Dendritic cell treated with granulocyte-macrophage colony-stimulating factor and Interleukin-4, amounts not matched to agents 40 ng/mL and 50 ng/mL, for 4 days (primary cell): ENCODE data around the gene IL20.
A peak's percentile ranks its signal among the peaks of the same experiment; 100 is the strongest.

ENCODE experiments used
- H3K27ac Mint-ChIP-seq: one replicate; pipeline ENCODE4 v1.8.0; 2022; ENCODE audit warnings: mild to moderate bottlenecking, mixed read lengths
- H3K27me3 Mint-ChIP-seq: one replicate; pipeline ENCODE4 v1.8.0; 2022; ENCODE audit warnings: mild to moderate bottlenecking, mixed read lengths
- H3K36me3 Mint-ChIP-seq: one replicate; pipeline ENCODE4 v1.8.0; 2022; ENCODE audit warnings: low read depth, mixed read lengths
- H3K4me1 Mint-ChIP-seq: one replicate; pipeline ENCODE4 v1.8.0; 2022; ENCODE audit warnings: low read depth, mixed read lengths
- H3K4me3 Mint-ChIP-seq: one replicate; pipeline ENCODE4 v1.8.0; 2022; ENCODE audit warnings: mild to moderate bottlenecking, moderate library complexity, mixed read lengths
- H3K9me3 Mint-ChIP-seq: one replicate; pipeline ENCODE4 v1.8.0; 2022; ENCODE audit warnings: mixed read lengths
- intact Hi-C: fragments of 100-400 bp; cut with micrococcal nuclease; formaldehyde crosslinking; loops from one replicate; pipeline ENCODE4 v1.15.0; 2022

Gene IL20

DNA sequence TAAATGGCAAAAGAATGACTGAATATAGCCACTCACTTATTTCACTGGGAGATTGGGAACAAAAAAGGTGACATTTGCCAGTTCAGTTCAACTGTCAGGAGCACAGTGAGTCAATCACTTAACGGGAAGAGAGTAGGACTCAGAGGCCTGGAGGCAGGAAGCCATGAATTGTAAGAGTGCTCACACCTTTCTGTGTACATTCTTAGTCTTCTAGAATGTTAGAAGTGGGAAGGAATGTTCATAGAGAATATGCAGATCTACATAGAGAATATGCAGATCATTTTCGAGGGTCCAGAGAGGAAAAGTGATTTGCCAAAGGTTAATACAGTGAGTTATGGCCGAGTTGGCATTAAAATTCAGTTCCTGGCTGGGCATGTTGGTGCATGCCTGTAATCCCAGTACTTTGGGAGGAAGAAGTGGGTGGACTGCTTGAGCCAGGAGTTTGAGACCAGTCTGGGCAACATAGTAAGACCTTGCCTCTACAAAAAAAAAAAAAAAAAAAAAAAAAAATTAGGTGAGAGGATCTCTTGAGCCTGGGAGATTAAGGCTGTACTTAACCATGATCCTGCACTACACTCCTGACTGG, 8.3 kb downstream of the IL20 start:
- no peaks in the 10 kb centered on the region for H3K36me3 Mint-ChIP-seq
- H3K4me3 Mint-ChIP-seq, result no peak overlapping the region
- intact Hi-C loops, result no loop called here
- peaks cover 16% of the 10 kb centered on the region for H3K27me3 Mint-ChIP-seq
- no peak overlapping the region for H3K27ac Mint-ChIP-seq
- H3K9me3 Mint-ChIP-seq, result peaks cover 18% of the 10 kb centered on the region
- H3K4me1 Mint-ChIP-seq, result no peaks in the 10 kb centered on the region

DNA sequence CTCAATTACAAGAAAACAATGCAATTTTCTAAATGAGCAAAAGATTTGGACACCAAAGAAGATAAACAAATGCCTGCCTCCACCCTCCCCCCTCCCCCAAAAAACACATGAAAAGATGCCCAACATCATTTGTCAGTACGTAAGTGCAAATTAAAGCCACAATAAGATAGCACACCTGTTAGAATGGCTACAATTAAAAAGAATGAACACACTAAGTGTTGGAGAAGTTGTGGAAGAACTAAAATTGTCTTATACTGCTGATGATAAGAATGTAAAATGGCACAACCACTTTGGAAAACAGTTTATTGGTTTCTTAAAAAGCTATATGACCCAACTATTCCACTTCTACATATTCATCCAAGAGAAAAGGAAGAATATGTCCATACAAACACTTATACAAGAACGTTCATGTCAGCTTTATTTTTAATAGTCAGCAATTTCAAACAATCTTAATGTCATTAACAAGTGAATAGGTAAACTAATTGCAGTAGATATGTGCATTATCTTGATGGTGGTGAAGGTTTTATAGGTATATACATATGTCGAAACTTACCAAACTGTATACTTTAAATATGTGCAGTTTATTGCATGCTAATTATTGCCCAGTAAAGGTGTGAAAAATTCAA, 10.4 kb downstream of the IL20 start:
- H3K27ac Mint-ChIP-seq, result no peak overlapping the region
- no peaks in the 10 kb centered on the region for H3K4me1 Mint-ChIP-seq
- intact Hi-C loops, result no loop called here
- H3K36me3 Mint-ChIP-seq, result no peaks in the 10 kb centered on the region
- no peak overlapping the region for H3K4me3 Mint-ChIP-seq
- H3K27me3 Mint-ChIP-seq, result peaks cover 8% of the 10 kb centered on the region
- peaks cover 27% of the 10 kb centered on the region for H3K9me3 Mint-ChIP-seq

DNA sequence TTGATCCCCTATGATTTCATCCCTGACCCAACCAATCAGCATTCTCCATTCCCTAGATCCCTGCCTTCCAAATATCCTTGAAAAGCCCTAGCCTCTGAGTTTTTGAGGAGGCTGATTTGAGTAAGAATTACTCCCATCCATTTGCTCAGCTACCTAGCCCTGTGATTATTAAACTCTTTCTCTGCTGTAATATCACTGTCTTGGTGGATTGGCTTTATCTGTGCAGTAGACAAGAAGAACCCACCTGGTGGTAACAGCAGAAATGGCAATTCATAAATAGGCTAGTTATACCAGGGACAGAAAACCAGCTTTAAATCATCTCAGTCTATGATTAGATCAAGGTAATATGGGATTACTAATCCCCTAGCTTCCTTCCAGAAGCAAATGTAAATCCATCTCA, 13.0 kb downstream of the IL20 start:
- intact Hi-C loops, result no loop called here

DNA sequence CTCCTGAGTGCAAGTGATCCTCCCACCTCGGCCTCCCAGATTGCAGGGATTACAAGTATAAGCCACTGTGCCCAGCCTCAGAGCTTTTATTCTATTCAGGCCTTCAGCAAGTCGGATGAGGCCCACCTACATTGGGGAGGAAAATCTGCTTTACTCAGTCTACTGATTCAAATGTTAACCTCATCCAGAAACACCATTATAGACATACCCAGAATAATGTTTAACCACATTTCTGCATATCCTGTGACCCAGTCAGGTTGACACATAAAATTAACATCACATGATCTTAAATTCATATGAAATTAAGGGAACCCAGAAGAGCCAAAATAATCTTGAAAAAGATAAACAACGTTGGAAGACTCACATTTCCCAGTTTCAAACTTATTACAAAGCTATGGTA, 14.9 kb downstream of the IL20 start:
- intact Hi-C loops, result no loop called here
- no peak overlapping the region for H3K4me3 Mint-ChIP-seq
- H3K36me3 Mint-ChIP-seq, result no peaks in the 10 kb centered on the region
- no peak overlapping the region for H3K27ac Mint-ChIP-seq
- H3K27me3 Mint-ChIP-seq, result peaks cover 13% of the 10 kb centered on the region
- no peaks in the 10 kb centered on the region for H3K4me1 Mint-ChIP-seq
- H3K9me3 Mint-ChIP-seq, result peaks cover 27% of the 10 kb centered on the region

More for the DNA sequence above, 13.0 kb downstream of the IL20 start:
- H3K27ac Mint-ChIP-seq, result no peak overlapping the region
- peaks cover 27% of the 10 kb centered on the region for H3K9me3 Mint-ChIP-seq
- peaks cover 11% of the 10 kb centered on the region for H3K27me3 Mint-ChIP-seq
- no peaks in the 10 kb centered on the region for H3K36me3 Mint-ChIP-seq
- H3K4me3 Mint-ChIP-seq, result no peak overlapping the region
- H3K4me1 Mint-ChIP-seq, result no peaks in the 10 kb centered on the region

DNA sequence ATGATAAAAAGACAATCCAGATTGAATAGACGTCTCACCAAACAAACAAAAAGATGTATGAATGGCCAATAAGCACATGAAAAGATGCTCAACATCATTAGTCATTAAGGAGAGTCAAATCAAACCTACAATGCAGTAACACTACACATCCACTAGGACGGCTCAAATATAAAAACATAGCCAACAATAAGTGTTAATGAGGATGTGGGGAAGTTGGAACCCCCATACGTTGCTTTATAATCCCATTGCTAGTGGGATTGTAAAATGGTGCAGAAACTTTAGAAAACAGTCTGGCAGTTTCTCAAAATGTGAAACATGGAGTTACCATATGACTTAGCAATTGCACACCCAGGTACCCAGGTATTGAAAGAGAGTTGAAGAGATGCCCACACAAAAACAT, 17.1 kb downstream of the IL20 start:
- intact Hi-C loops, result no loop called here
- Mint-ChIP-seq H3K27ac (no peak overlapping the region), H3K4me1 (no peaks in the 10 kb centered on the region), H3K4me3 (no peak overlapping the region), H3K27me3 (peaks cover 24% of the 10 kb centered on the region), H3K36me3 (no peaks in the 10 kb centered on the region), H3K9me3 (peaks cover 18% of the 10 kb centered on the region)

GRCh38 chr1:206883160-206883559, 17.7 kb downstream of the IL20 start:
- Mint-ChIP-seq H3K27me3 (peaks cover 27% of the 10 kb centered on the region), H3K27ac (no peak overlapping the region), H3K4me3 (no peak overlapping the region), H3K9me3 (peaks cover 14% of the 10 kb centered on the region), H3K4me1 (no peaks in the 10 kb centered on the region), H3K36me3 (no peaks in the 10 kb centered on the region)
- intact Hi-C loops, result no loop called here

- Mint-ChIP-seq H3K36me3 (no peaks in the 10 kb centered on the region), H3K27ac (no peak overlapping the region), H3K4me3 (no peak overlapping the region), H3K27me3 (peaks cover 30% of the 10 kb centered on the region), H3K9me3 (peaks cover 7% of the 10 kb centered on the region), H3K4me1 (no peaks in the 10 kb centered on the region)
- intact Hi-C loops, result no loop called here
Measured at GRCh38 chr1:206883876-206884275, 18.5 kb downstream of the IL20 start.

DNA sequence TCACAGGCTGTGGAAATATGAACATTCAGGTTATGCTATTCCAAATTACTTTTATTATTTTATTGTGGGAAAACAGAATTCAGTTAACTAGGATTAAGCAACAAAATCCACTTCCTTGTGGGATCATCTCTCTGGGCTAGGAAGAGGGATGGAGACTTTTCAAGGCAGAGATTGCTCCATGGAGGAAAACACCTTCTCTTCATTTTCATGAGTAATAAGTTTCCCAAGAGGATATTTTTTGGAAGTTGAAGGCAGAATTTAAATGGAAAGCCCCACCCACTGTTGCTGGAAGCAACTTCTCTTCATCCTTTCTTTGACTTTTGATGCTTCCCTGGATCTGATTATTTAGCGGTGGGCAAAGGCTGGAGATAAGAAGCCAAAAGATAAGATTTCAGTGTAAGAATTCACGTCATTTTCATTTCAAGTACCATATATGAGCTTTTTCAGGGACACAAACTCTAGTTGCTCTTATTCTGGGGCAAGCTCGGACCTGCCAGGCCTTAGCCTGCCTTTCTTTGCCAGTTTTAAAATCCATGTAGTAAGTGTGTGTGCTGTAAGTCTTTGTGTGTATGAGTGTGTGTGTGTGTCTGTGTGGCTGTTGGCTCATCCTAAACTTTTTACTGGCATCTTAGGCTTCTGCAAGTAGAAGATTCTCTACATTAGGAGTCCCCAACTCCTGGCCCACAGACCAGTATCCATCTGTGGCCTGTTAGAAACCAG, 20.1 kb downstream of the IL20 start:
- peaks cover 32% of the 10 kb centered on the region for H3K27me3 Mint-ChIP-seq
- no peaks in the 10 kb centered on the region for H3K9me3 Mint-ChIP-seq
- H3K4me1 Mint-ChIP-seq, result peaks cover 4% of the 10 kb centered on the region
- no peak overlapping the region for H3K27ac Mint-ChIP-seq
- H3K36me3 Mint-ChIP-seq, result no peaks in the 10 kb centered on the region
- no peak overlapping the region for H3K4me3 Mint-ChIP-seq
- intact Hi-C loops, result no loop called here

DNA sequence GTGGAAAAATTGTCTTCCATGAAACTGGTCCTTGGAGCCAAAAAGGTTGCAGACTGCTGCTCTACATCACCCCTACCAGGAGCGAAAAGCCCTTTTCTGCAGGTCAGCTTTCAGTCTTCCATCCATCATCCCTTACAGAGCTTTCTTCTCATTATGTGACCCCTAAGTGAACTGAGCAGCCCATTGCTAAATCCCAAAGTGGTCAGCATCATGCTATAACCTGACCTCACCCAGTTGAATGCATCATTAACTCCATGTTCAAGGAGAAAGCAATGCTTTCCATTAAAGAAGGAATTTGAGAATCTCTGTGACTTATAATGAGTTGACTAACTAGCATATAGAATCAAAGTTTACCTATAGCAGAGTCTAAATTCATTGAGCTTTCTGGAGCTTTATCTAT, 21.4 kb downstream of the IL20 start:
- Mint-ChIP-seq H3K27me3 (peaks cover 40% of the 10 kb centered on the region), H3K27ac (no peak overlapping the region), H3K4me1 (peaks cover 17% of the 10 kb centered on the region), H3K9me3 (no peaks in the 10 kb centered on the region), H3K36me3 (no peaks in the 10 kb centered on the region), H3K4me3 (no peak overlapping the region)
- intact Hi-C loops, result no loop called here

DNA sequence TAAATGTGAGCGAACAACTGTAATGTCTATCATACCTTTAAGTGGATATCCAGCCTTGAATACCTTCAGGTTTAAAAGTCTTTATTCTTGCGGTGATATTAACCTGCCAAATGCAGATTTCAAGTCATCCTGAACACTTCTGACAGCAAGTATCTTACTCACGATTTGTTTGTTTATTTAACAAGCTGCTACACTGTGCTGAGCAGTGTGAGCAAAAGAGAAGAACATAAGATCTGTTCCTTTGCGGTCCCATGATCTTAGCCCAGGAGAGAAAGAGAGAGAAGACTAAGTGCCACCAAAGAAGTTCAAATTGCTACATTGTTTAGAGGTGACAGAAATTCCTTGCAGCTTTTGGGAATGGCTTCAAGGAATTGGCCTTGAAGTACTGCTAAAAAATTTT, 22.3 kb downstream of the IL20 start:
- H3K9me3 Mint-ChIP-seq, result no peaks in the 10 kb centered on the region
- H3K27ac Mint-ChIP-seq, result no peak overlapping the region
- H3K27me3 Mint-ChIP-seq, result peaks cover 37% of the 10 kb centered on the region
- no peak overlapping the region for H3K4me3 Mint-ChIP-seq
- H3K4me1 Mint-ChIP-seq, result peaks cover 17% of the 10 kb centered on the region
- intact Hi-C loops, result no loop called here
- H3K36me3 Mint-ChIP-seq, result no peaks in the 10 kb centered on the region

DNA sequence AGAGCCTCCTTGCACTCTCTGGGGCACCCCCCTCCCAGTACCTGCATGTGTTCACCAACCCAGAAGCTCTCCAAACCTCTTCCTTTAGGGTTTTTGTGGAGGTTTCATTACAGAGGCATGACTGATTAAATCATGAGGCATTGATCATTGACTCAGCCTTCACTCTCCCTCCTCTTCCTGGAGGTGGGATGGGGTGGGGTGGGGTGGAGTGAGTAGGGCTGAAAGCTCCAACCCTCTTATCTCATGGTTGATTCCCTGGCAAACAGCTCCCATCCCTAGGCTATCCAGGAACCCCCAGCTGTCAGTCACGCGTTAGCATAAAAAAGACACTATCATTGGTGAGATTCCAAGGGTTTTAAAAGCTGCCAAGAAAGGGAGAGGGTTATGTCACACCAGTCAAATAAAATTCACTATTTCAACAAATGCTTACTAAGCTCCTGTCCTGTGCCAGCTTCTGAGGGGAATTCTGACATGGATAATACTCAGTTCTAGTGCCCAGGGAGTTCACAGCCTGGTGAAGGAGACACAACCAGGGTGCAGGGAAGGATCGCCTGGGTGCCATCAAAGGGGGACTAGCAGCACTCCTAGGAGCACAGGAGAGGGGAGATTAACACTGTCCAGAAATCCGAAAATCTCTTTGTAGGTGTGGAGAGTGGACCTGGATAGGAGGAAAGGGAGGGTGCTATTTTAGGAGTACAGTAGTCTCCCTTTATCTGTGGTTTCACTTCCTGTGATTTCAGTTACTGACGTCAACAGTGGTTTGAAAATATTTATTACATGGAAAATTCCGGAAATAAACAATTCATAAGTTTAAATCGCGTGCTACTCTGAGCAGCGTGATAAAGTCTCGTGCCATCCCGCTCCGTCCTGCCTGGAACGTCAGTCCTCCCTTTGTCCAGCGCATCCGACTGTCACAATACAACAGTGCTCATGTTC, 25.0 kb downstream of the IL20 start:
- peaks cover 38% of the 10 kb centered on the region for H3K27me3 Mint-ChIP-seq
- peaks cover 17% of the 10 kb centered on the region for H3K4me1 Mint-ChIP-seq
- peak overlapping the region; percentile 13 for H3K27ac Mint-ChIP-seq
- H3K9me3 Mint-ChIP-seq, result no peaks in the 10 kb centered on the region
- intact Hi-C loops, result no loop called here
- H3K36me3 Mint-ChIP-seq, result no peaks in the 10 kb centered on the region
- no peak overlapping the region for H3K4me3 Mint-ChIP-seq

GRCh38 chr1:206891412-206891811, 26.0 kb downstream of the IL20 start:
- Mint-ChIP-seq H3K27me3 (peaks cover 34% of the 10 kb centered on the region), H3K9me3 (no peaks in the 10 kb centered on the region), H3K36me3 (no peaks in the 10 kb centered on the region), H3K4me3 (no peak overlapping the region), H3K27ac (no peak overlapping the region), H3K4me1 (peaks cover 17% of the 10 kb centered on the region)
- intact Hi-C loops, result no loop called here

DNA sequence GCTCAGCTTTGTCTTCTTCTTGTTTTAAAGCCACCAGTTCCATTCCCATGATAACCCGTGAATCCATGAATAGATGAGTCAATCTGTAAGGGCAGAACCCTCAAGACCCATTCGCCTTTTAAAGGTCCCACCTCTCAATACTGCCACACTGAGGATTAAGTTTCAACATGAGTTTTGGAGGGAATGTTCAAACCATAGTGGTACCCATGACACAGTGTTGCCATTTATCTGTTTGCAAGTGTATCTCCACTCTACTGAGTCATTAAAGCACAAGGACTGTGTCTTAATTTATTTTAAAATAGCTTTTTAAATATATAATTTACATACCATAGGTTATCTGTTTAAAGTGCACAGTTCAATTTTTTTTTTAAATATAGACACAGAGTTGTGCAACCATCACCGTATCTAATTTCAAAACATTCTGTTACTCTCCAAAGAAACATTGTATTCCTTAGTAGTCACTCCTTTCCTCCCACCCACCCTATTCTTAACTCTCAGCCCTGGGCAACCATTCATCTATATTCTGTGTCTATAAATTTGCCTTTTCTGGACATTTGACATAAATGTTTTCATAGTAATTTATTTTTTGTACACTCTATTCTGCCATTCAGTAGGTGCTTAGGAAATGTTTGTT, 27.0 kb downstream of the IL20 start:
- Mint-ChIP-seq H3K36me3 (no peaks in the 10 kb centered on the region), H3K9me3 (no peaks in the 10 kb centered on the region), H3K27ac (no peak overlapping the region), H3K4me1 (peaks cover 21% of the 10 kb centered on the region), H3K27me3 (peaks cover 37% of the 10 kb centered on the region), H3K4me3 (no peak overlapping the region)
- intact Hi-C loops, result no loop called here
